NCI-H1436 (cell line): Measurements from ENCODE around the gene ARFGAP1.
A peak's percentile ranks its signal among the peaks of the same experiment; 100 is the strongest.

Experiments used
- DNase-seq: peaks from one replicate; lab custom pipeline; 2025; lab: John Stamatoyannopoulos, UW

Gene ARFGAP1

DNA sequence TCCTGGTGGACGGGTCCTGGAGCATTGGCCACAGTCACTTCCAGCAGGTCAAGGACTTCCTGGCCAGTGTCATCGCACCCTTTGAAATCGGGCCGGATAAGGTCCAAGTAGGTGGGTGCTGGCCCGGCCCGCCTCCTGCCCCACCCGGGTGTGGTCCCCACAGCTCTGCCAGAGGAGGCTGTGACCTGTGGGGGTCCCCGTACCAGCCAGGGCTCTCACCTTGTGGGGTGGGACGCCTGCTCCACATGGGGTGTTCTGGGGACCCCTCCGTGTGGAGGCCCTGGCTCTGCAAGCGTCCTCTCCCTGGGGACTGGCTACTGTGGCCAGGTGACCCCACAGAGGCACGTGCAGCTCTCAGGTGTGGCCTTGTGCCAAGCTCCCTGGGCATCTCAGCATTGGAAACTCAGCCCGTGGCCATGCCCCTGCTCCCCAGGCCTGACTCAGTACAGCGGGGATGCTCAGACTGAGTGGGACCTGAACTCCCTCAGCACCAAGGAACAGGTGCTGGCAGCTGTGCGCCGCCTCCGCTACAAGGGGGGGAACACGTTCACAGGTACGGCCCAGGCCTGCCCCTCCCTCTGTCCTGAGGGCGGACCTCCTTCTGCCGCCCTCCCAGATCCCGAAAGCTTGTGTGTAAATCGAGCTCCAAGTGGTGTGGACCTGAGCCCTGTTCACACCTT, 35.1 kb downstream of the ARFGAP1 start:
- DNase-seq = no peak

DNA sequence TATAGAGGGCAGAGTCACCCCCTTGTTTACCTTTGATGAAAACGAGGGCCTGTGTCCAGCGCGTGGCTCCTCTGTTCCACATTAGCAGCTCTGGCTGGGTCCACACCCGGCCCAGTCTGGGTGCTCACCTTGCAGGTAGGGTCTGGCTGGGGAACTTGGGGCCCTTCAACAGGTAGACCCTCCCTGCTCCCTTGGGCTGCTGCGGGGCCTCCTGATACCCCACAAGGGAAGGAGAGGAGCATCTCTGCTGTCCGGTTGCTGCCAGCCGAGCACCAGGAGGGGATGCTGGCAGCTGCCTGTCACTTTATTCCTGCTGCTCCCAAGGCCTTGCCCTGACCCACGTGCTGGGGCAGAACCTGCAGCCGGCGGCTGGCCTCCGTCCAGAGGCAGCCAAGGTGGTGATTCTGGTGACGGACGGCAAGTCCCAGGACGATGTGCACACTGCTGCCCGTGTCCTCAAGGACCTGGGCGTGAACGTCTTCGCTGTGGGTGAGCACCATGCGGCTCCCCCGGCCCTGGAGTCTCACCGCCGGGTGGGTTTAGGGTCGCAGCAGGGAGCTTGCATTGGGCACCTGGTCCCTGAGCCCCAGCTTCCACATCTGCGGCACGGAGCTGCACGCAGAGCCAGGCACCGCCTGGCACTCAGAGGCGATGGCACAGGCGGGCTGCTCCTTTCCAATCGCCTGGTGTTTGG, 35.8 kb downstream of the ARFGAP1 start:
- no peak for DNase-seq

GRCh38 chr20:63309261-63310071, 36.9 kb downstream of the ARFGAP1 start:
- peak; percentile 13 for DNase-seq

DNA sequence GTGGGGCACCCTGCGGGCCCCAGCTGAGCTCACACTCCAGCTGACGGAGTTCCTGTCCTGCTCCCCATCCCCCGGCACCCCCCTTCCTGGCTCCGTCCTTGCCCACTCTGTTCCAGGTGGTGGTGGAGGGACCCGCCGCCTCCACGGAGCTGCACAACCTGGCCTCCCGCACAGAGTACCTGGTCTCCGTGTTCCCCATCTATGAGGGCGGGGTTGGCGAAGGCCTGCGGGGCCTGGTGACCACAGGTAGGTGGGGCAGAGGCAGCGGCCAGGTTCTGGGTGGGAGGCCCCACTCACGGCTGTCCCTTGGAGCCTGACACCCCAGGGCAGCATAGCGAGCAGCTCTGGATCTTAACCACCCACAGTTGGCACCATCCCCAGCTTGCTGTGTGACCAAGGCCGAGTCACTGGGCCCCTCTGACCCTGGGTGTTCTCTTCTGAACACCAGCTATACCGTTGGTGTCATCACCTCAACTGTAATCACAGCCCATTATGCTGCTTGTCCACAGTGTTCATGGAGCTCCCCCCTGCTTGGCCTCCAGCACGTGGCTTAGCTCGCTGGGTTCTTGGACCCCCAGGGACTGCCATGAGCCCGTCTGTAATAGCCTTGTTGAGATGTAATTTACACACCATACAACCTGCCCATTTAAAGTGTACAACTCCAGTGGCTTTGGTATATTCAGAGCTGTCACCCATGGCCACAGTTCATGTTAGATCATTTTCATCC, 37.8 kb downstream of the ARFGAP1 start:
- peak; percentile 39 for DNase-seq

DNA sequence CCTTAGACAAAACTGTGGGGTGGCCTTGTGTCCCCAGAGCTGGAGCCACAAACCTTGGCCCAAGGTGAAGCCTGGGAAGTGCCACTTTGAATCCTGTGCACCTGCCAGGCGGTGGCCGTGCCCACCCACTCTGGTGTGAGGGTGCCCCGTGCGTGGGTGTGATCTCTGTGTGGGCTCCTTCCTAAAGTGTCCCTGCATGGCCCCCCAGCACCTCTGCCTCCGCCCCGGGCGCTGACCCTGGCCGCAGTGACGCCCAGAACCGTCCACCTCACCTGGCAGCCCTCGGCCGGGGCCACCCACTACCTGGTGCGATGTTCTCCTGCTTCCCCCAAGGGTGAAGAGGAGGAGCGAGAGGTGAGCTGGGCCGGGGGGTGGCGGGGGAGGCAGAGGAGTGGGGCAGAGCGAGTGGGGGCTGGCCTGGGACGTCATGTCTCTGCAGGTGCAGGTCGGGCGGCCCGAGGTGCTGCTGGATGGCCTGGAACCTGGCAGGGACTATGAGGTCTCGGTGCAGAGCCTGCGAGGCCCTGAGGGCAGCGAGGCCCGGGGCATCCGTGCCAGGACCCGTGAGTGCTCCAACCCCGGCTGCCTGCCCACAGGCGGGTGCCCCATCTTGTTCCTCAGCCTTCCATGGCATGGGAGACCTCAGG, 38.7 kb downstream of the ARFGAP1 start:
- no peak for DNase-seq

GRCh38 chr20:63311833-63312243, 39.2 kb downstream of the ARFGAP1 start:
- no peak for DNase-seq

- DNase-seq = no peak
Measured at GRCh38 chr20:63312273-63312672, 39.7 kb downstream of the ARFGAP1 start.

DNA sequence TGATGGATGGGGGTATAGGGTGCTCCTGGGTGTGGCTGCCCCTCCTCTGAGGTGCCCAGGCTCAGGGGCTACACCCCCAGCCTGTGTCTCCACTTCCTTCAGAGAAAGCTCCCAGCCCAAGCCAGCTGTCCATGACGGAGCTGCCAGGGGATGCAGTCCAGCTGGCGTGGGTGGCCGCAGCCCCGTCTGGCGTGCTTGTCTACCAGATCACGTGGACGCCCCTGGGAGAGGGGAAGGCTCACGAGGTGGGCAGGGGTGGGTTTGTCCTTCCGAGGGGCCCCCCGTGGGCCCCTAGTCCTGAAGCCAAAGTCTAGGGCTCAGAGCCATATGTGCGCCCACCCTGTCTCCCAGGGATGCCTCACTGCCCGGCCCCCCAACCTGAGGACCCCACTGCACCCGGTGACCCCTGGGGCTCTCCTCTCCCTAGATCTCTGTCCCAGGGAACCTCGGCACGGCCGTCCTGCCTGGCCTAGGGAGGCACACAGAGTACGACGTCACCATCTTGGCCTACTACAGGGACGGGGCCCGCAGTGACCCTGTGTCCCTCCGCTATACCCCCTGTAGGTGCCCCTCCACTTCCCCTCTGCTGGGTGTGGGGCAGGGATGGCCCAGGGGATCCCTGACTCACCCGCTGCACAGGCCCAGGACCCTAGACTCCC, 40.2 kb downstream of the ARFGAP1 start:
- no peak for DNase-seq

DNA sequence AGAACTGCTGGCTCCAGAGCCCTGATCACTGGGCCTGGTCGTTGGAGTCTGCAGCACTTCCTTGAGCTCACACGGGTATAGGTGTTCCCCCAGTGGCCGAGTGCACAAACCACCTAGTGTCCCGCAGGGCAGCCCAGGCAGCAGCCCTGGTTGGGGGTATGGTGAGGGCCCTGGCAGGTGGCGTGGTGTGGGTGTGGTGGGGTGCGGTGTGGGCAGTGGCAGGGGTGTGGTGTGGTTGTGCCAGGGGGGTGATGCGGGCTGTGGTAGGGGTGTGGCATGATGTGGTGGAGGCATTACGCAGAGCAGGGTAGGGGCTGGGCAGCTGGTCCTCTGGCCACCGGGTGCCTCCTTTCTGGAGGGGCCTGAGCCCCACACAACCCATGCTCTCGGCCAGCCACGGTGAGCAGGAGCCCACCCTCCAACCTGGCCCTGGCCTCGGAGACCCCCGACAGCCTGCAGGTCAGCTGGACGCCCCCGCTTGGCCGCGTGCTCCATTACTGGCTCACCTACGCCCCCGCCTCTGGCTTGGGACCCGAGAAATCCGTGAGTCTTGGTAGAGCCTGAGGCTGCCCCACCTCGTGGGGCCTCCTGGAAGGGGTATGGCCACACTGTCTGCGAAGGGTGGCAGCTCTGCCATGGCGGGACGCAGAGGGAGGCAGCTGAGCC, 40.9 kb downstream of the ARFGAP1 start:
- no peak for DNase-seq

GRCh38 chr20:63314015-63314471, 41.4 kb downstream of the ARFGAP1 start:
- no peak for DNase-seq

- DNase-seq = no peak
Measured at GRCh38 chr20:63314566-63315239, 42.1 kb downstream of the ARFGAP1 start.

DNA sequence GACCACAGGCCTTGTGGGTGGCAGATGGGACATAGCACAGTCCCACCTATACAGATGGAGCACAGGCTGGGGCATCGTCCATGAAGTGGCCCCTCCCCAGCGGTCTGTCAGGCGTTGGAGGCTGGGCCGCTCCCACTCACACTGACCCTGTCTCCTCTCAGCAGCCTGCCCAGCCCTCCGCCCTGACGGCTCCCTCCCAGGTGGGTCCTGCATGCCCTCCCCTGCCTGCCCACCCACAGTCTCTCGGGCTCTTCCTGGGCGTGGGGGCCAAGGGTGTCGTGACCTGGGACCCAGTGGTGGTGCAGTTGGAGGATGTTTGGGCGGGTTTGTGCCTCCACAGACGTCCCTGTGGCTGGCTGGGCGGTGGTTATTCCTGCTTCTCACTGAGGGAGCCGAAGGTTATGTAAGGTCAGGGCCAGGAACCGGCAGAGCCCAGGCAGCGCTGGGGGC, 42.7 kb downstream of the ARFGAP1 start:
- no peak for DNase-seq

DNA sequence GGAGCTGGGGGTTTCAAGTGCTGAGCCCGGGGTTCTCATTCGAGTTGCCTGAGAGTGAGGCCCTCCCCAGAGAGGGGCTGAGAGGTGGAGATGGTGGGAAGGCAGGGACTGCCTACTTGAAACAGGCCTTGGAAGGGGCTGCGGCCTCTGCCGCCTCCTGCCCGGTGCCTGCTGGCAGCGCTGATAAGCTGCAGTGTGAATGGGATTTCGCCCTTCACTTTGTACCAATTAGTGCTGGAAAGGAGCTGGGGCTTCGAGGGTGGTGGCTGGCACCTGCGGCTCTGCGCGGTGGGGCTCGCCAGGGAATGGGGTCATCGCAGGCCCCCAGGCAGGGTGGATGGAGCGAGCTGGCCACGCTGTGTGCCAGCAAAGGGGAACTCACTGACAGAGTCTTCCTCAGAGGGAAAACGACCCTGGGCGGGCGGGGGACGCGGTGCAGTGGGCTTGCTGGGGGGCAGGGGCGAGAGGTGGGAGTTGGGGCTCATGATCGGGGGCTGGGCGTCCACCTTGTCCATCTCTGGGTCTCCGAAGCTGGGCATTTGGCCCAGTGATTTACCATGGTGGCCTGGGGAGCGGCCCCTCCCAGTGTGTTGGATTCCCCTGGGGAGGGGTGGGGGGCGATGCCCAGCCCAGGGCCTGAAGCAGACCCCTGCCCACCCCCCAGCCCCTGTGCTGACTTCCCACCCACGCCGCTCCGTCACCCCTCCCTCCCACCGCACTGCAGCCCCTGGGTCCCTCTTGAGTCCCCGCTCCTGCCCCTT, 43.3 kb downstream of the ARFGAP1 start:
- no peak for DNase-seq

- DNase-seq = no peak
Measured at GRCh38 chr20:63316502-63316921, 43.9 kb downstream of the ARFGAP1 start.

DNA sequence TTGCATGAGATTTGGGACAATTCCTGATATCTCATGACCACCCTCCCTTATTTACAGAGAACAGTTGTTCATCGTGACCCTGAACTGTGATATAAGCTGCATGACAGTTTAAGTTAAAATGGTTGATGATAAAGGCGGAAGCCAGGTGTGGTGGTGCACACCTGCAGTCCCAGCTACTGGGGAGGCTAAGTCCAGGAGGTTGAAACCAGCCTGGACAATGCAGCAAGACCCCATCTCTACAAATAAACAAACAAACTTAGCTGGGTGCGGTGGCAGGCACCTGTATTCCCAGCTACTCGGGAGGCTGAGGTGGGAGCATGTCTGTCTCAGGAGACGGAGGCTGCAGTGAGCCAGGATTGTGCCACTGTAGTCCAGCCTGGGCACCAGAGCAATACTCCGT, 44.4 kb downstream of the ARFGAP1 start:
- no peak for DNase-seq

DNA sequence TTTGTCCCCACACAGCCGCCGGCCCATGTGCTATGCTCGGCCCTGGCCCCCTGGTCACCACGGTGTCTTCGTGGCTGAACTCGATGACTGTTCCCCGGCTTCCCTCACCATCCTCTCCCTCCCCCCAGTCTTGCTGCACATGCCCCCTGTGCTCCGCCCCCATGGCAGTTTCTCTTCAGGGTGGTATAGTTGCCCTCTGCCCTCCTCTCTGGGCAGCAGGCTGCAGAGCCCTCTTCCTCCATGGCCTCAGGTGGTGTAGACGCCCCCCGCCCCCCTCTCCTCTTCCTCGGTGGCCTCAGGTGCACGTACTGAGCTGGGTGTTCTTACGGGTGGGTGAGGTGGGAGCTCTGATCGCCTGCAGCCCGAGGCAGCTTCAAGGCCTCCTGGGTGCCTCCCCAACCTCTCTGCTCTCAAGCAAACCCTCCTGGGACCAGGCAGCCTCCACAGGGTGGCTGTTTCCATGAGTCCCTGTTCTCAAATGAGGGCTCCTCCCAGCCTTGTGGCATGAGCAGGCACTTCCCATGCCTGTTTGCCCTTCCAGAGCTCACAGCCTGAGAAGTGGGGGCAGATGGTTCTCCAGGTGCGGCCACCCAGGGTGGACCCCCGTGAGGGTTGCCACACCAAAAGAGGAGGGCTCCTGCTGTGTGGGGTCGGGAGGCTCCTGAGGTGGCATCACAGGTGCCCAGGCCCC, 45.1 kb downstream of the ARFGAP1 start:
- peak; percentile 66 for DNase-seq

DNA sequence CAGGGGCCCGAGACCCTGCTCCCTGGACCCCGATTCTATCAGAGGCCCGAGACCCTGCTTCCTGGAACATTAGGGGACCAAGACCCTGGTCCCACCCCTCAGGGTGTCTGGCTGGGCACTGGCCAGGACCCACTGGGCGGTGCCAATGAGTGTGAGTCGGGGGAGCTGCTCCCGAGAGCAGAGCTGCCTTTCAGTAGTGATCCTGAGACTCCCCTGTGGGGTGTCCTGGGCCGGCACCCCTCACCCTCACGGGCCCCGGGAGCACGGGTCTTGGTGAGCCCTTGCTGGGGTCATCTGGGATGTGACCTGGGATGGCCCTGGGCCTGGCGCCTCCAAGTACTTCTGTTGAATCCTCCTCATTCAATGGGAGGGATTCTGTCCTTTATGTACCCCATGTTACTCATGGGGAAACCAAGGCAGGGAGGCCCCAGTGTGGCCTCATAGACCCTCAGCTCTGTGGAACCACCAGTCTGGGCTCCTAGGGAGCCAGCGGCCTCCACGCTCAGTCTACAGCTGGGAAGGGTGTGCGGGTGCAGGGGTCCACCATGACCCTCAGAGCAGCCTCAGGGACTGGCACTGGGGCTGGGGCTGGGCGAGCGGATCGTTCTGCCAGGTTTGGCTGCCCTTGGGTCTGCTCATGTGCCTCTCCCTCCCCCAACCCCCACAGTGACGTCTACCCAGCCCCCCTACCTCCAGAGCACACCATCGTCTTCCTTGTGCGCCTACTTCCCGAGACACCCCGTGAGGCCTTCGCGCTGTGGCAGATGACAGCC, 46.0 kb downstream of the ARFGAP1 start:
- DNase-seq = no peak
